Measurements from ENCODE around the gene HIP1R.
A peak's percentile ranks its signal among the peaks of the same experiment; 100 is the strongest.
"Not testable (repeated sequence)": the region's sequence is repeated elsewhere in the genome, so short reads cannot be mapped to it uniquely, and the experiment has no call there.

HIP1R gene

DNA sequence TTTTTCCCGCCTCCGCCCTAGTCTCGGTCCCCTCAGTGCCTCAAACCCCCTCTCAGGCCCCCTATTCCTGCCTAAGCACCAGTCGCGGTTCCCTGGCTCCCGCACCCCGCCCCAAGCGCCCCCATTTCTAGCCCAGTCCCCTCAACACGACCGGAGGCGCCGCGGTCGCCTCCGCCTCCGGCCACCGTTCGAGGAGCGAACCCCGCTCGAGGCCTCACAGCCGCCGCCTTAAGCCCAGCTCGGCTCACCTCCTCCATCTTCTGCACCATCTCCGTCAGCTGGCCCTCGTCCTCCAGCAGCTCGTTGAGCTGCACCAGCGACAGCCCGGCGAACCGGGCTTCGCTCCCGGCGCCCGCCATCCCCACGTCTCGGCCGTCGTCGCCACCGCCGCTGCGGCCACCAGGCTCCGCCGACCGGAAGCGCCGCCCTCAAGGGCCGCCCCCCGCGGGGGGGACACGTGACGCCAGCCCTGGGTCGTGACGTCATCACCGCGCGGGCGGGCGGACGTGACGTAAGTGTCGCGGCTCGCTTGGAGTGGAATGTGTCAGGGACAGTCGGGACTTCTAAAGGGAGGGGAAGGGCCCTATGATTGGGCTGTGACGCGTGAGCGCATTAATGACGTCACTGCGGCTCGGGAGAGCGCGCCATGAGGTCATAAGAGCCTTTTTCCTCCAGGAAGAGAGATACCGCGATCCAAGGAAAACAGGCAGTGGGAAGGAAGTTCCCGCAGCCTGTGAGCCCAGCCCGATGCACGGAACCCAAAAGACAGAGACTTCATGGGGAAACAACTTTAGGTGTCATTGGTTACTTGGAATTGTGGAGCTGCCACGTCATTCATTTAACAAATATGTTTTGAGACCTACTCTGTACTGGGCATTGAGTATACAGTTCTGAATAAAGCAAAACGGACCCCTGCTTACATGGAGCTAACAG, 60.7 kb downstream of the HIP1R start, which contains the start of gene VPS37B:
VPS37B (minus strand) TSS at position 421 of the 933 bp plus-strand sequence; CDS start at position 359, 62 bp downstream.
- peak within 1 kb of the TSS; percentile 91 for H3K27ac ChIP-seq
- ChIA-PET POLR2A (ENCODE audit: low non-redundant PET) (interaction anchor here (0.7 kb wide), 2 partner anchors 44 to 121 kb away, joined by 4 to 5 read pairs; no protein-coding TSS in a partner anchor), CTCF (interaction anchor here (0.5 to 1.1 kb wide), 3 partner anchors 26 to 70 kb away, joined by 3 read pairs; no protein-coding TSS in a partner anchor)
- DNase-seq (ENCODE audit: low spot score) = peak; percentile 88
- TF ChIP-seq, protein P1, sequence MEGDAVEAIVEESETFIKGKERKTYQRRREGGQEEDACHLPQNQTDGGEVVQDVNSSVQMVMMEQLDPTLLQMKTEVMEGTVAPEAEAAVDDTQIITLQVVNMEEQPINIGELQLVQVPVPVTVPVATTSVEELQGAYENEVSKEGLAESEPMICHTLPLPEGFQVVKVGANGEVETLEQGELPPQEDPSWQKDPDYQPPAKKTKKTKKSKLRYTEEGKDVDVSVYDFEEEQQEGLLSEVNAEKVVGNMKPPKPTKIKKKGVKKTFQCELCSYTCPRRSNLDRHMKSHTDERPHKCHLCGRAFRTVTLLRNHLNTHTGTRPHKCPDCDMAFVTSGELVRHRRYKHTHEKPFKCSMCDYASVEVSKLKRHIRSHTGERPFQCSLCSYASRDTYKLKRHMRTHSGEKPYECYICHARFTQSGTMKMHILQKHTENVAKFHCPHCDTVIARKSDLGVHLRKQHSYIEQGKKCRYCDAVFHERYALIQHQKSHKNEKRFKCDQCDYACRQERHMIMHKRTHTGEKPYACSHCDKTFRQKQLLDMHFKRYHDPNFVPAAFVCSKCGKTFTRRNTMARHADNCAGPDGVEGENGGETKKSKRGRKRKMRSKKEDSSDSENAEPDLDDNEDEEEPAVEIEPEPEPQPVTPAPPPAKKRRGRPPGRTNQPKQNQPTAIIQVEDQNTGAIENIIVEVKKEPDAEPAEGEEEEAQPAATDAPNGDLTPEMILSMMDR (conservative IDR thresholded peaks at IDR 0.05; ENCODE audit: low read depth) = no peak

DNA sequence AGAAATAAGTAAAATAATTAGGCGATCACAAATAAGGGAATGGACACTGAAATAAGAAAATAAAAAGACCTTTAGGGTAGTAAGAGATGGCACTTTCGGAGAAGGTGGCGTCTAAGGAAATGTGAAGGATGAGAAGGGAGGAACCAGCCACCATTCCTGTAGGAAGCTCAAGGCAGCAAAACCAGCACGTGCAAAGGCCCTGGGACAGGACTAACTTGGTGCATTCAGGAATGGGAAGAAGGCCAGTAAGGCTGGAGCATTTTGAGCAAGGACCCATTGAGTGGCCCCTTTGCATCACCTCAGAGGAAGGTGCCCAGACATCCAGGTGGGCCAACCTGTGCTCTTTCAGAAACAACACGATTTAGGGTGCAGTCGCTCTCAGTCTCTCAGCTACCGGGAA, 61.4 kb downstream of the HIP1R start:
- TF ChIP-seq, protein P1 (conservative IDR thresholded peaks at IDR 0.05; ENCODE audit: low read depth) = no peak
- POLR2A ChIA-PET (ENCODE audit: low non-redundant PET) = no interaction called here
- DNase-seq (ENCODE audit: low spot score) = no peak
- H3K27ac ChIP-seq = peak overlapping the region; percentile 91
- CTCF ChIA-PET = interaction anchor here (1.1 kb wide), 1 partner anchor 56 kb away, joined by 3 read pairs; no protein-coding TSS in a partner anchor

DNA sequence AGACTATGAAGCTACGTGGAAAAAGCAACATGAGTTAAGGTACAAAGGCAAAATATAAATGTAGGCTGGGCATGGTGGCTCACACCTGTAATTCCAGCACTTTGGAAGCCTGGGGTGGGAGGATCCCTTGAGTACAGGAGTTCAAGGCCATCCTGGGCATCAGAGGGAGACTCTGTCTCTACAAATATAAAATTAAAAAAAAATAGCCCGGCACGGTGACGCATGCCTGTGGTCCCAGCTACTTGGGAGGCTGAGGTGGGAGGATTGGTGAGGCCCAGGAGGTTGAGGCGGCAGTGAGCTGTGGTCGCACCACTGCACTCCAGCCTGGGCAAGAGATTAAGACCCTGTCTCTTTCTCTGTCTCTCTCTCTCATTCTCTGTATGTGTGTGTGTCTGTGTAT, 64.6 kb downstream of the HIP1R start:
- POLR2A ChIA-PET (ENCODE audit: low non-redundant PET) = no interaction called here
- DNase-seq (ENCODE audit: low spot score) = no peak
- H3K27ac ChIP-seq = no peak overlapping the region
- TF ChIP-seq, protein P1 (conservative IDR thresholded peaks at IDR 0.05; ENCODE audit: low read depth) = no peak
- CTCF ChIA-PET = interaction anchor here (0.6 kb wide), 1 partner anchor 62 kb away, joined by 3 read pairs; no protein-coding TSS in a partner anchor

DNA sequence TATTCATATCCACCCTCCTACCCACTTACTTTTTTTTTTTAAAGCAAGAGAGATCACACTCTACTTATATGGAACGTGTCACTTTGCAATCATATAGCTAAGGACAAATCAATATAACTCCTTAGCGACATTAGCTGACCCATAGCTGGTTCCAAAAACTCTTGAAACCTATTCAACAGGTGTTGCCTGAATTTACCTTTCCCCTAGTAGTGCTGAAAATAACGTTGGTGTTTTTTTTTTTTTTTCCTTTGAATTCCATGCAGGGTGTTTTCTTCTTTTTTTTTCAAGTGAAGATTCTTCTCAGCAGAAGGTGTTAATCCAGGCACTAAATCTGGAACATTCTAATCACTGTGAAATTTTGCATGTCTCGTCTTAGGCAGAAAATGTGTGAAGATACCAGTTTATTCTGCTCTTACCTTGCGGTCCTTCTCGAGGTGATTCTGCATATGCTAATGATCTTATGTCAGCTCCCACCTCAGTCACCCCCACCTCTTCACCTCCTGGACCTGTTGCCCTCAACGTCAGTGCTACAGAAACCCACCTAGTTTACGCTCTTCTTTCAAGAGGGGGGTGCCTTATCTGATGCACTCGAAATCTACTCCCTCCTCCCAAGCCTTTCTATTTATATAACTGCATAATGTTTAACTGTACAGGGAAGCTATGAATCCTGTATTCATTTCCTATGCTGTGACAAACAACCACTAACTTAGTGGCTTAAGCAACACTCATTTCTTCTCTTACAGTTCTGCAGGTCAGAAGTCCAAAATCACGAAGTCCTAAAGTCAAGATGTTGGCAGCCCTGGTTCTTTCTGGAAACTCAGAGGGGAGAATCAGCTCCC, 67.8 kb downstream of the HIP1R start:
- TF ChIP-seq, protein P1 (conservative IDR thresholded peaks at IDR 0.05; ENCODE audit: low read depth) = no peak
- no peak overlapping the region for H3K27ac ChIP-seq
- POLR2A ChIA-PET (ENCODE audit: low non-redundant PET) = no interaction called here
- DNase-seq (ENCODE audit: low spot score) = no peak
- CTCF ChIA-PET = interaction anchor here (0.6 kb wide), 1 partner anchor 50 kb away, joined by 6 read pairs; no protein-coding TSS in a partner anchor

DNA sequence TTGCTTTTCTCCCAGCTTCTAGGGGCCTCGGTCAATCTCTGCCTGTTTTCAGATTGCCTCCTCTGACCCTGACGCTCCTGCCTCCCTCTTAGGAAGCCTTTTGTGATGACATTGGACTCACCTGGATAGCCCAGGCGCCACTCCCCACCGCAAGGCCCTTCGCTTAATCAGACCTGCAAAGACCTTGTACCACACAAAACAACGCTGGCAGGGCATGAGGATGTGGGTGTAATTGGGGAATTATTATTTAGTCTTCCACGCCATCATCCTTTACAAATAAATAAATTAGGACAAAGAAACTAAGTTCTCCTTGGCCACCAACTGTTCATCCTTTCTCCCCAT, 68.4 kb downstream of the HIP1R start:
- TF ChIP-seq, protein P1 (conservative IDR thresholded peaks at IDR 0.05; ENCODE audit: low read depth) = no peak
- CTCF ChIA-PET = no interaction called here
- H3K27ac ChIP-seq = no peak overlapping the region
- POLR2A ChIA-PET (ENCODE audit: low non-redundant PET) = no interaction called here
- no peak for DNase-seq (ENCODE audit: low spot score)

DNA sequence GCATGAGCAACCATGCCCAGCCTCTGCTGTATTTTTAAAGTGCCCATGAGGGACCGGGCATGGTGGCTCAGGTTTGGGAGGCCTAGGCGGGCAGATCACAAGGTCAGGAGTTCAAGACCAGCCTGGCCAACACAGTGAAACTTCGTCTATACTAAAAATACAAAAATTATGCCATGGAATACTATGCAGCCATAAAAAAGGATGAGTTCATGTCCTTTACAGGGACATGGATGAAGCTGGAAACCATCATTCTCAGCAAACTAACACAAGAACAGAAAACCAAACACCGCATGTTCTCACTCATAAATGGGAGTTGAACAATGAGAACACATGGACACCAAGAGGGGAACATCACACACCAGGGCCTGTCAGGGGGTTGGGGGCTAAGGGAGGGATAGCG, 70.0 kb downstream of the HIP1R start:
- POLR2A ChIA-PET (ENCODE audit: low non-redundant PET); CTCF ChIA-PET; DNase-seq (ENCODE audit: low spot score): not testable (repeated sequence)
- peak overlapping the region; percentile 20; the same call in 1 of the 2 replicates for H3K27ac ChIP-seq

All from RWPE1 (cell line).